ENCODE data around the gene LARGE1.

GRCh38 chr22:33335611-33336279 is 584.5 kb downstream of the LARGE1 start:
- TF ChIP-seq REST (IDR thresholded peaks at IDR 0.05; ENCODE audit: insufficient read depth in 1 of 2, low read depth in 2 of 2, low read length in 1 of 2) (no peak), CTCF (IDR thresholded peaks at IDR 0.05) (no peak)

All from Panc1 (cell line).